ENCODE results near the gene PTPRD.

GRCh38 chr9:9522406-9522805 is 1090.4 kb downstream of the PTPRD start:
- TF ChIP-seq CTCF (conservative IDR thresholded peaks at IDR 0.05; ENCODE audit: low read depth, low read length) (no peak), EZH2 (IDR thresholded peaks at IDR 0.05; ENCODE audit: borderline replicate concordance, low read depth, low read length, poor library complexity, severe bottlenecking) (no peak)
